IPS-18a (cell line): ENCODE results near the gene DEAF1.

Experiments used
- H3K27ac ChIP-seq: one replicate; pipeline ENCODE4 v1.5.1; 2013; ENCODE audit warnings: low read length
- H3K27me3 ChIP-seq: one replicate; pipeline ENCODE4 v1.6.1; 2013; ENCODE audit warnings: mild to moderate bottlenecking, low read length; ENCODE audit not compliant: control insufficient read depth, insufficient read depth
- H3K36me3 ChIP-seq: one replicate; pipeline ENCODE4 v1.6.1; 2013; ENCODE audit warnings: low read depth, low read length; ENCODE audit not compliant: control insufficient read depth
- H3K4me1 ChIP-seq: one replicate; pipeline ENCODE4 v1.6.1; 2013; ENCODE audit warnings: low read depth, low read length; ENCODE audit not compliant: control insufficient read depth
- H3K4me3 ChIP-seq: one replicate; pipeline ENCODE4 v1.5.1; 2013; ENCODE audit warnings: low read length
- H3K9ac ChIP-seq: one replicate; pipeline ENCODE4 v1.6.1; 2013; ENCODE audit warnings: mild to moderate bottlenecking, low read length, moderate library complexity
- H3K9me3 ChIP-seq: one replicate; pipeline ENCODE4 v1.6.1; 2013; ENCODE audit warnings: low read depth, low read length; ENCODE audit not compliant: control insufficient read depth

Gene DEAF1

DNA sequence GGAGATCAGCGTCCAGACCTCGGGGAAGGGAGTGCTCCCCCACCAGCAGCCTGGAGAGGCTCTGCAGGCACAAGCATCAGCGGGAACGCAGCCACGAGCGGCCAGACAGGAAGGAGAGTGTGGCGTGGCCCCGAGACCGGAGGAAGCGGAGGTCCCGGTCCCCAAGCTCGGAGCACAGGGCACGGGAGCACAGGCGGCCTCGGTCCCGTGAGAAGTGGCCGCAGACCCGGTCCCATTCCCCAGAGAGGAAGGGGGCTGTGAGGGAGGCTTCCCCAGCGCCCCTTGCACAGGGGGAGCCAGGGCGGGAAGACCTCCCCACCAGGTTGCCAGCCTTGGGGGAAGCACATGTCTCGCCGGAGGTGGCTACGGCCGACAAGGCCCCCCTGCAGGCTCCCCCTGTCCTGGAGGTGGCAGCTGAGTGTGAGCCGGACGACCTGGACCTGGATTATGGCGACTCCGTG, 86.2 kb downstream of the DEAF1 start:
- Histone ChIP-seq H3K27ac (no peak overlapping the region), H3K4me1 (no peaks in the 10 kb centered on the region), H3K9me3 (no peaks in the 10 kb centered on the region), H3K27me3 (no peaks in the 10 kb centered on the region), H3K9ac (no peak overlapping the region), H3K4me3 (no peak overlapping the region), H3K36me3 (peaks cover 74% of the 10 kb centered on the region)

DNA sequence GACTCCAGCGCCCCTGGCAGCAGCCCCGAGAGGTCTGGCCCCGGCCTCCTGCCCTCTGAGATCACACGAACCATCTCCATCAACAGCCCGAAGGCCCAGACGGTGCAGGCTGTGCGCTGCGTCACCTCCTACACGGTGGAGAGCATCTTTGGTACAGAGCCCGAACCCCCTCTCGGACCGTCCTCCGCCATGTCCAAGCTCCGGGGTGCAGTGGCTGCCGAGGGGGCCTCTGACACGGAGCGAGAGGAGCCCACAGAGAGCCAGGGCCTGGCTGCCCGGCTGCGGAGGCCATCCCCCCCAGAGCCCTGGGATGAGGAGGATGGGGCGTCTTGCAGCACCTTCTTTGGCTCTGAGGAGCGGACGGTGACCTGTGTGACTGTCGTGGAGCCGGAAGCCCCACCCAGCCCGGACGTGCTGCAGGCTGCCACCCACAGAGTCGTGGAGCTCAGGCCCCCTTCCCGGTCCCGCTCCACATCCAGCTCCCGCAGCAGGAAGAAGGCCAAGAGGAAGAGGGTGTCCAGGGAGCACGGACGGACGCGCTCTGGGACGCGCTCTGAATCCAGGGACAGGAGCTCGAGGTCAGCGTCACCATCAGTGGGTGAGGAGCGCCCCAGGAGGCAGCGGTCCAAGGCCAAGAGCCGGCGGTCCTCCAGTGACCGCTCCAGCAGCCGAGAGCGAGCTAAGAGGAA, 86.9 kb downstream of the DEAF1 start:
- Histone ChIP-seq H3K9ac (no peak overlapping the region), H3K27me3 (no peaks in the 10 kb centered on the region), H3K27ac (no peak overlapping the region), H3K4me1 (no peaks in the 10 kb centered on the region), H3K4me3 (no peak overlapping the region), H3K36me3 (peaks cover 79% of the 10 kb centered on the region), H3K9me3 (no peaks in the 10 kb centered on the region)

DNA sequence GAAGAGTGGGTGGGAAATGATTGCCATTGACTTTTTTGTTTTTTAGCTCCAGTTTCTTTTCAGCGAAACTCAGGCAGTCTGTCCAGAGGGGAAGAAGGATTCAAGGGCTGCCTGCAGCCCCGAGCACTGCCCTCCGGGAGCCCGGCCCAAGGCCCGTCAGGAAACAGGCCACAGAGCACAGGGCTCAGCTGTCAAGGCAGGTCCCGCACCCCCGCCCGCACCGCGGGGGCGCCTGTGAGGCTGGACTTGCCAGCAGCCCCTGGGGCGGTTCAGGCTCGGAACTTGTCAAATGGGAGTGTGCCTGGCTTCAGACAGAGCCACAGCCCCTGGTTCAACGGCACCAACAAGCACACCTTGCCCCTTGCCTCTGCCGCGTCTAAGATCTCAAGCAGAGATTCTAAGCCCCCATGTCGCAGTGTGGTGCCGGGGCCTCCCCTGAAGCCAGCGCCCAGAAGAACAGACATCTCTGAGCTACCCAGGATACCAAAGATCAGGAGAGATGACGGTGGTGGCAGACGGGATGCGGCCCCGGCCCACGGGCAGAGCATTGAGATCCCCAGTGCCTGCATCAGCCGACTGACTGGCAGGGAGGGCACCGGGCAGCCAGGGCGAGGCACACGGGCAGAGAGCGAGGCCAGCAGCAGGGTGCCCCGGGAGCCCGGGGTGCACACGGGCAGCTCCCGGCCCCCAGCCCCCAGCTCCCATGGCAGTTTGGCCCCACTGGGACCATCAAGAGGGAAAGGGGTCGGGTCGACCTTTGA, 87.8 kb downstream of the DEAF1 start:
- Histone ChIP-seq H3K4me3 (no peak overlapping the region), H3K9me3 (no peaks in the 10 kb centered on the region), H3K36me3 (peaks cover 80% of the 10 kb centered on the region), H3K27me3 (no peaks in the 10 kb centered on the region), H3K9ac (no peak overlapping the region), H3K4me1 (no peaks in the 10 kb centered on the region), H3K27ac (no peak overlapping the region)

DNA sequence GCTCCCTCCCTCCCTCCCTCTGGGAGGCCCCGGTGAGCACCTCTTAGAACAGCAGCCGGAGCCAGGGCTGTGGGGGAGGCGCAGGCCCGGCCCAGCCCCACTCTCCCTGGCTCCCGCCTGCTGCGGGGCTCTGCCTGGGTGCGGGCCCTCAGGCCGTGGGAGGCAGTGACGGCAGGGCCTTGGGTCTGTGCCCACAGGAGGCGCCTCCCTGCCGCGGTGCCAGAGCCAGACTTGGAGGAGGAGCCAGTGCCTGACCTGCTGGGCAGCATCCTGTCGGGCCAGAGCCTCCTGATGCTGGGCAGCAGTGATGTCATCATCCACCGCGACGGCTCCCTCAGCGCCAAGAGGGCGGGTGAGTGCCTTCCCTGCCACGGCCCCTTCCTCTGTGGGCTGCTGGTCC, 88.8 kb downstream of the DEAF1 start:
- H3K4me3 ChIP-seq: no peak overlapping the region
- H3K9ac ChIP-seq: no peak overlapping the region
- H3K27me3 ChIP-seq: no peaks in the 10 kb centered on the region
- peaks cover 87% of the 10 kb centered on the region for H3K36me3 ChIP-seq
- H3K4me1 ChIP-seq: no peaks in the 10 kb centered on the region
- H3K9me3 ChIP-seq: no peaks in the 10 kb centered on the region
- no peak overlapping the region for H3K27ac ChIP-seq

DNA sequence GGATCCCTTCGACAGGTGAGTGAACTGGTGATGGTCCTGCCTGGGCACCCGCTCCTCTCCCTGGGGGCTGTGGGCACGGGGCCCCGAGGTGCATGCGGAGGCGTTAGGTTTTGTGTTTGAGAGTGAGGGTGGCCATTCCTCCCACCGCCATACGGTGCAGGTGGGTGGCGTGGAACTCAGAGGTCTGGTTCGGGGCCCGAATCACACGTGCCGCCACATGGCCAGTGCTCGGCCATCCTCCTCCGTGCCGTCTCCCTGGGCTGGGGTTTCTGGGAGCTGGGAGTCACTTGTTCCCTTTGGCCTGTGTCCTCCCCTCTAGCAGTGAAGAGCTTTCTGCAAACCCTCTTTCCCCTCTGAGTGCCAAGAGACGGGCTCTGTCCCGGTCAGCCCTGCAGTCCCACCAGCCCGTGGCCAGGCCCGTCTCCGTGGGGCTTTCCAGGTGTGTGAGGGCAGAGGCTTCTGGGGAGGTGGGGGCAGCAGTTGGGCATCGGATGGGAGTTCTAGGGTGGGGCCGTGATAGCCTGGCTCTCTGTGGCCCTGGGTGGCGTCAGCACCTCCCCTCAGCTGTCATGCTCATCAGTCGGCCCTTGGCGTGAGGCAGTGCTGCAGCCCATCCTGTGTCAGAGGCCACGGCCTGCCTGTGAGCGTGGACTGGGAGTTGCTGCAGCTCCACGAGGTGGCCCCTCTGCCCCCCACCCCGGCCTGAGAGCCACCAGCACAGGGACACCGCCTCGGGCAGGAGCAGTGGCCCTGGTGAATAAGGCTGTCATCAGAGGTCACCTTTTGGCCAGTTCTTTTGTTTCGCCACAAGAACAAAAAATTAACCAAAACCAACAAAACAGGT, 89.5 kb downstream of the DEAF1 start:
- Histone ChIP-seq H3K36me3 (peaks cover 85% of the 10 kb centered on the region), H3K27me3 (no peaks in the 10 kb centered on the region), H3K27ac (no peak overlapping the region), H3K4me1 (no peaks in the 10 kb centered on the region), H3K9me3 (no peaks in the 10 kb centered on the region), H3K4me3 (no peak overlapping the region), H3K9ac (no peak overlapping the region)

DNA sequence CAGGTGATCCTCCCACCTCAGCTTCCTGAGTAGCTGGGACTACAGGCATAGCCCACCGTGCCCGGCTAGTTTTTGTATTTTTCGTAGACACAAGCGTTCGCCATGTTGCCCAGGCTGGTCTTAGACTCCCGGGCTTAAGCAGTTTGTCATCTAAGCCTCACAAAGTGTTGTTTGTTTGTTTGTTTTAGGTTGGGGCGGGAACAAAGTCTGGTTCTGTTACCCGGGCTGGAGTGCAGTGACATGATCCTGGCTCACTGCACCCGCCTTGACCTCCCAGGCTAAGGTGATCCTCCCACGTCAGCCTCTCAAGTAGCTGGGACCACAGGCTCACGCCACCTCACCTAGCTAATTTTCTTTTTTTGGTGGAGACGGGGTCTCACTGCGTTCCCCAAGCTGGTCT, 91.9 kb downstream of the DEAF1 start:
- Histone ChIP-seq H3K36me3 (peaks cover 83% of the 10 kb centered on the region), H3K4me1 (no peaks in the 10 kb centered on the region), H3K9ac (no peak overlapping the region), H3K4me3 (no peak overlapping the region), H3K27ac (no peak overlapping the region), H3K9me3 (no peaks in the 10 kb centered on the region), H3K27me3 (no peaks in the 10 kb centered on the region)

DNA sequence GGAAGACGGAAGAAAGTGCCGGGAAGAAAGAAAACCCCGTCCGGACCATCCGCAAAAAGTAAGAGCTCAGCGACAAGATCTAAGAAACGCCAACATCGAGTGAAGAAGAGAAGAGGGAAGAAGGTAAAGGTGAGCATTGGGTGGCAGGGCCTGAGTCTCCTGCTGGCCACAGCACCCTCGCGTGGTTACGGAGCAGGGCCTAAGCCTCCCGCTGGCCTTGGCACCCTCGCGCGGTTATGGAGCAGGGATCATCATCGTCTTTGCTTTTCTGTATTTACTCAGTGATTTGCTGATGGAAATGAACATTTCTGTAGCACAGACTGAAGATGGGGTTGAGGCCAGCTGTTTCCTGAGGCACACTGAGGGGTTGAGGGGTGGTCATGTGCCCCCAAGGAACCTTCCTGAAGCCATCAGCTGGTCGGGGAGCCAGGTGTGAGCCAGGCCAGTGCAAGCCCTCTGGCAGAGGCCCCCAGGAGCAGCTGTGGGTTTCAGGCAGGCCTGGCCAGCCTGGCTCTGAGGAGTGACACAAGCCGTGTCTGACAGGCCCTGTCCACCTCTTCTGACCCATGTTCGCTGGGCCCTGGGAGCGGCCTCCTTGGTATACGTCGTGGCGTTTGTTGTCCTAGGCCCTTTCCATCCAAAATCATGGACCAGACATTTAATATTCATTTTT, 93.3 kb downstream of the DEAF1 start:
- H3K36me3 ChIP-seq: peaks cover 69% of the 10 kb centered on the region
- H3K4me3 ChIP-seq: no peak overlapping the region
- no peak overlapping the region for H3K9ac ChIP-seq
- no peak overlapping the region for H3K27ac ChIP-seq
- H3K9me3 ChIP-seq: no peaks in the 10 kb centered on the region
- no peaks in the 10 kb centered on the region for H3K27me3 ChIP-seq
- no peaks in the 10 kb centered on the region for H3K4me1 ChIP-seq

DNA sequence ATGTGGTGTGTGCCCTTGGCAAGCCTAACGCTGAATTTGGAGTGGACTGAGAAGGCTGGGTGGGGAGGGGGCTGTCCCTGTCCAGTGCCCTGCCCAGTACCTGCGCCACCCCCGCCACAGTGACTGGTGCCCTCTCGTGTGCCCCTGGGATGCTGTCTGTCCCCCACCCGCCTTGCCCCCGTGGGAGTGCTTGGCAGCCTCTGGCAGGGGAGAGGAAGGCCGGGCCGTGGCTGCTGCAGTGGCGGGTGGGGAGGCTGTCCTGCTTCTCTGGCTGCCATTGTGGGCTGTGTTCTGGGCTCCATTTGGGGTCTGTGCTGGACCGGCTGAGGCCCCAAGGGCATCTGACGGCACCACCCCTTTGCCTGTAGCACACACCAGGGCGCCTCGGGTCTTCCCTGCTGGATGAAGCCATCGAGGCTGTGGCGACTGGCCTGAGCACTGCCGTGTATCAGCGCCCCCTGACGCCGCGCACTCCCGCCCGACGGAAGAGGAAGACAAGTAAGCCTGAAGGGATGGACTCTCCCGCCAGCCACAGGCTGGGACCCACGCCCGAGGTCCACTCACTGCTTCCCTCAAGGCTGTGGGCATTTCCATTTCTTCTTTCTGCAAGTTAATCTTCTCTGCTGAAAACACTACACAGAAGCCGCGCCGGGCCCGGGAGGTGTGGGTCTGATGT, 96.9 kb downstream of the DEAF1 start:
- no peaks in the 10 kb centered on the region for H3K9me3 ChIP-seq
- peaks cover 64% of the 10 kb centered on the region for H3K36me3 ChIP-seq
- H3K4me1 ChIP-seq: no peaks in the 10 kb centered on the region
- H3K9ac ChIP-seq: no peak overlapping the region
- H3K27me3 ChIP-seq: no peaks in the 10 kb centered on the region
- H3K4me3 ChIP-seq: no peak overlapping the region
- no peak overlapping the region for H3K27ac ChIP-seq

DNA sequence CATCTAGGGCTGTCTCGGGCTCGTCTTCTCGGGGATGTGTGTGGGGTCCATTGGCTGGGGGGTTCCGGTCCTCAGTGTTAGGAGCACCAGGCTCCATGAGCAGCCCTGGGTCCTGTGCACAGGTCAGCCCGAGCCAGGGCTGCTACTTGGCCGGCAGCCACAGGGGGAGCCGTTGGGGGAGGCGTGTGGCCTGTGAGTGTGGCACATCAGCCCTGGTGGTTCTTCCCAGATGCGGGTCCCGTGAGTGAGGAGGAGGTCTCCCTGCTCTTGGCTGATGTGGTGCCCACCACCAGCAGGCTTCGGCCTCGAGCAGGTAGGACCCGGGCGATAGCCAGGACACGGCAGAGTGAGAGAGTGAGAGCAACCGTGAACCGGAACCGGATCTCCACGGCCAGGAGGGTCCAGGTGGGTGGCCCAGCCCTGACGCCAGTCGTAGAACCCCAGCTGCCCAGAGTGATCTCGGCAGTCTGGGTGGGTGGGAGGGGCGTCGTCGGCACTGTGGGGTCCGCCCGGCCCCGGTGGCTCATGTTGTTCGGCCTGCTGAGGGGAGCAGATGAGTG, 97.8 kb downstream of the DEAF1 start:
- no peaks in the 10 kb centered on the region for H3K9me3 ChIP-seq
- peaks cover 69% of the 10 kb centered on the region for H3K36me3 ChIP-seq
- no peaks in the 10 kb centered on the region for H3K4me1 ChIP-seq
- no peak overlapping the region for H3K9ac ChIP-seq
- no peaks in the 10 kb centered on the region for H3K27me3 ChIP-seq
- no peak overlapping the region for H3K27ac ChIP-seq
- H3K4me3 ChIP-seq: no peak overlapping the region

DNA sequence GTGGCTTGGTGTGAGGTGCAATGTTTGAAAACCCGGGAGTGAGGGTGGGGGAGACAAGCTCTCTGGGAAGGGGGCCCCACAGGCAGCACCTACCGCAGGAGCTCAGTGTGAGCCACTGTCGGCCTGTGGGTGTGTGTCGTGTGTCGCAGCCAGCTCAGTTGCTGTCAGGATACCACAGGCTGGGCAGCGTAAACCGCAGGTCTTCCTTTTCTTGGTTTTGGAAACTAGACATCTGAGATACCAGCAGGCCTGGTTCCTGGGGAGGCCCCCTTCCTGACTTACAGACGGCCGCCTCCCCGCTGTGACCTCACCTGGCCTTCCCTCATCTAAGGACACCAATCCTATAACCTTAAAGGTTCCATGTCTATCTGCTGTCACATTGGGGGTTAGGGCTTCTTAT, 98.6 kb downstream of the DEAF1 start:
- no peak overlapping the region for H3K4me3 ChIP-seq
- no peaks in the 10 kb centered on the region for H3K9me3 ChIP-seq
- H3K9ac ChIP-seq: no peak overlapping the region
- no peaks in the 10 kb centered on the region for H3K27me3 ChIP-seq
- H3K27ac ChIP-seq: no peak overlapping the region
- peaks cover 65% of the 10 kb centered on the region for H3K36me3 ChIP-seq
- H3K4me1 ChIP-seq: no peaks in the 10 kb centered on the region
